ENCODE results near the gene DYNC2LI1. TPM values are rescaled to one million over a fixed set of nuclear protein-coding genes. Genes with fewer than 3 reads are reported as not detected.

Gene DYNC2LI1
- total RNA-seq, 2 experiments from 2014 or later = 19.5 to 28.4 TPM

GRCh38 chr2:43839776-43840564 is 66.1 kb downstream of the DYNC2LI1 start:
- H3K9me3 Mint-ChIP-seq (ENCODE audit: low read depth) = no peaks in the 10 kb centered on the region
- H3K27ac Mint-ChIP-seq = no peak overlapping the region
- H3K36me3 Mint-ChIP-seq (ENCODE audit: low read depth) = no peaks in the 10 kb centered on the region
- H3K27me3 Mint-ChIP-seq = no peaks in the 10 kb centered on the region
- intact Hi-C loops (cut with DNase I, micrococcal nuclease) = no loop called here
- DNase-seq = no peak
- ATAC-seq = no peak
- H3K4me1 Mint-ChIP-seq = no peaks in the 10 kb centered on the region
- ChIA-PET CTCF (no interaction called here), POLR2A (no interaction called here)
- no peak overlapping the region for H3K4me3 Mint-ChIP-seq

- Mint-ChIP-seq H3K27me3 (no peaks in the 10 kb centered on the region), H3K9me3 (ENCODE audit: low read depth) (no peaks in the 10 kb centered on the region), H3K4me3 (no peak overlapping the region), H3K4me1 (no peaks in the 10 kb centered on the region), H3K27ac (no peak overlapping the region), H3K36me3 (ENCODE audit: low read depth) (no peaks in the 10 kb centered on the region)
- POLR2A ChIA-PET = no interaction called here
- DNase-seq = no peak
- no peak for ATAC-seq
- intact Hi-C loops (cut with DNase I, micrococcal nuclease) = no loop called here
- CTCF ChIA-PET = no interaction called here
Observed at GRCh38 chr2:43840965-43841364, 67.1 kb downstream of the DYNC2LI1 start.

- no peaks in the 10 kb centered on the region for H3K4me1 Mint-ChIP-seq
Observed at GRCh38 chr2:43841949-43842865, 68.4 kb downstream of the DYNC2LI1 start.

DNA sequence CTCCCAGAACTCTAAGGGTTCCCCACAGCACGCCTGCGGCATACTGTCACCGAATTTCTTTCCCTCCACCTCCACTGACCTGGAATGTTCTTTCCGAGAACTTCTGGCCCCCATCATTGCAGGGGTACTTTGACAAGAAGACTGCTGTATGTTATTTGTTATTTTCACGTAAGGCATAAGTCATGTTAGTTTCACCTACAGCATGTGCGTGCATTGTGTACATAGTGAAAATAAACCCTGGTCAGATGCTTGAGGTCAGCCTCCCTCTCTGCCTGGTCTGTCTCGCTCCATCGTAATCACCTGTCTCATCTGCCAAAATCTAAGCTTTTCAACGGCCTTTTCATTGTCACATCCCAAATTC is 69.0 kb downstream of the DYNC2LI1 start:
- POLR2A ChIA-PET = no interaction called here

More at GRCh38 chr2:43841949-43842865, 68.4 kb downstream of the DYNC2LI1 start:
- H3K4me3 Mint-ChIP-seq = no peak overlapping the region
- no peak overlapping the region for H3K27ac Mint-ChIP-seq
- ATAC-seq = no peak
- intact Hi-C loops (cut with DNase I, micrococcal nuclease) = no loop called here
- H3K36me3 Mint-ChIP-seq (ENCODE audit: low read depth) = no peaks in the 10 kb centered on the region
- ChIA-PET POLR2A (interaction anchor here (0.6 kb wide), 1 partner anchor 54 kb away, joined by 4 read pairs; no protein-coding TSS in a partner anchor), CTCF (no interaction called here)
- H3K27me3 Mint-ChIP-seq = peaks cover 4% of the 10 kb centered on the region
- no peak for DNase-seq
- H3K9me3 Mint-ChIP-seq (ENCODE audit: low read depth) = no peaks in the 10 kb centered on the region

DNA sequence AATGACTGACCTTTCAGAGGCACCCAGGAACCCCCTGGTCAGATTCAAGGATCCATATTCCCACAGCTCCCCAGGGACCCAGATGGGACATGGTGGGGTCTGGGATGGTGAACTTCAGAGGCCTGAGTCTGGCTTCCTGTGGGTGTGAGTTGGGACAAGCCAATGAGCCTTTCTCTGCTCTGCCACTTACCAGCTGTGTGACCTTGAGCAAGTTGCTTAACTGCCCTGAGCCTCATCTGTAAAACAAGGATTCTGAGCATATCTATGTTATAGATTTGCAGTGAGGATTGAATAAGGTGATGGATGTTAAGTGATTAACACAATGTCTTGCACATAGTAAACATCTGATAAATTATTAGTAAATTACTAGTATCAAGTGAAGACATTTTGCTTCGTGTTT is 71.3 kb downstream of the DYNC2LI1 start:
- Mint-ChIP-seq H3K27me3 (peaks cover 9% of the 10 kb centered on the region), H3K4me1 (no peaks in the 10 kb centered on the region), H3K27ac (no peak overlapping the region), H3K36me3 (ENCODE audit: low read depth) (no peaks in the 10 kb centered on the region), H3K9me3 (ENCODE audit: low read depth) (no peaks in the 10 kb centered on the region), H3K4me3 (no peak overlapping the region)
- POLR2A ChIA-PET = no interaction called here
- no peak for DNase-seq
- intact Hi-C loops (cut with DNase I, micrococcal nuclease) = no loop called here
- ATAC-seq = no peak
- CTCF ChIA-PET = interaction anchor here (0.6 kb wide), 1 partner anchor 551 kb away, joined by 4 read pairs; no protein-coding TSS in a partner anchor

More for the DNA sequence above, 69.0 kb downstream of the DYNC2LI1 start:
- ATAC-seq = no peak
- intact Hi-C loops (cut with DNase I, micrococcal nuclease) = no loop called here
- CTCF ChIA-PET = no interaction called here
- H3K4me3 Mint-ChIP-seq = no peak overlapping the region
- H3K36me3 Mint-ChIP-seq (ENCODE audit: low read depth) = no peaks in the 10 kb centered on the region
- no peaks in the 10 kb centered on the region for H3K9me3 Mint-ChIP-seq (ENCODE audit: low read depth)
- H3K27me3 Mint-ChIP-seq = peaks cover 4% of the 10 kb centered on the region
- no peaks in the 10 kb centered on the region for H3K4me1 Mint-ChIP-seq
- DNase-seq = no peak
- no peak overlapping the region for H3K27ac Mint-ChIP-seq

DNA sequence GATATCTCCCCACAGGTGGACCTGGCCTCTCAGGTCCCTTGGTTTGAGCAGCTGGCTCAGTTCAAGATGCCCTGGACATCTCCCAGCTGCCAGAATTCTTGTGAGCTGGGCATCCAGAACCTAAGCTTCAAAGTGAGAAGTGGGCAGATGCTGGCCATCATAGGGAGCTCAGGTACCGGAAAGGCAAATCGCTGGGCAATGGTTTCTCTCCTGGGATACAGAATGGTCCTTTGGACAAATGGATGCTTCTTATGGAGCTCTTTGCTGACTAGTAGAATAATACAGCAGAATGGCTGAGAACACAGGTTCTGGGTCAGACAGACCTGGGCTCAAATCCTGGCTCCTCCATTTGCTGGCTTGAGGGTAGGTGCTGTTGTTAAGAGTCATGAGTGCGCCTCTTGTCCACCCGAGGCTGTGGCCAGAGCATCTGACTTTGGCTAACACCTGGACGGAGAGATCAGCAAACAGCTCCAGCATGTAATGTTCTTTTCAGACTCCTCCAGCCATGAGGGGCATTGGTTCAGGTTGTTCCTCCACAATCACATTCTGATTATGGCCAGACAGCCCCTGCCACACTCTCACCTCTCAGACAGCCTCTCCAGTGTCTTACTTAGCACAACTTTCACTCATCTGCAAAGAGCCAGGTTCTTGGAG is 72.4 kb downstream of the DYNC2LI1 start:
- no peak for DNase-seq

DNA sequence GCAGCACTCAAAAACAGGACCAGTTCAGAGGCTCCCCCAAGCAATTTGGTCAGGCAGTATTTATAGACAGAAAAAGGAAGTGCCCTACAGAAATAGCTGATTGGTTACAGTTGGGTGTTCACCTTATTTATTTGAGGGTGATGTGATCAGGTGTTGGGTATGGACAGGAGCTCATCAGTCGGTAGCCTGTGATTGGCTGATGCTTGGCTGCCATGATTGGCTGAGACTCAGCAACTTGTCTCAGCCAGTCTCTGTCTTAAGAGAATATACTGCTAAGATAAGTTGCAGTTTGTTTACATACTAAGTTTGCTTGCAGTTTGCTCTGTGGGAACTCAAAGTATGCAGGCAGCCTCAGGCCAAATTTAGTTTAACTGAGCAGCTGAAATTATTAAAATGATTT is 74.4 kb downstream of the DYNC2LI1 start:
- DNase-seq = no peak
- Mint-ChIP-seq H3K4me1 (no peaks in the 10 kb centered on the region), H3K4me3 (no peak overlapping the region), H3K27ac (no peak overlapping the region), H3K36me3 (ENCODE audit: low read depth) (no peaks in the 10 kb centered on the region), H3K27me3 (peaks cover 11% of the 10 kb centered on the region), H3K9me3 (ENCODE audit: low read depth) (no peaks in the 10 kb centered on the region)
- POLR2A ChIA-PET = no interaction called here
- ATAC-seq = no peak
- intact Hi-C loops (cut with DNase I, micrococcal nuclease) = no loop called here
- CTCF ChIA-PET = no interaction called here

More for the DNA sequence above, 72.4 kb downstream of the DYNC2LI1 start:
- Mint-ChIP-seq H3K4me3 (no peak overlapping the region), H3K27me3 (peaks cover 11% of the 10 kb centered on the region), H3K4me1 (no peaks in the 10 kb centered on the region), H3K9me3 (ENCODE audit: low read depth) (no peaks in the 10 kb centered on the region), H3K36me3 (ENCODE audit: low read depth) (no peaks in the 10 kb centered on the region), H3K27ac (no peak overlapping the region)
- ChIA-PET CTCF (interaction anchor here (0.9 to 1.1 kb wide), 2 partner anchors 9 to 51 kb away, joined by 3 read pairs; no protein-coding TSS in a partner anchor), POLR2A (interaction anchor here (0.6 kb wide), 1 partner anchor 140 kb away, joined by 3 read pairs; no protein-coding TSS in a partner anchor)
- ATAC-seq = no peak
- intact Hi-C loops (cut with DNase I, micrococcal nuclease) = no loop called here

DNA sequence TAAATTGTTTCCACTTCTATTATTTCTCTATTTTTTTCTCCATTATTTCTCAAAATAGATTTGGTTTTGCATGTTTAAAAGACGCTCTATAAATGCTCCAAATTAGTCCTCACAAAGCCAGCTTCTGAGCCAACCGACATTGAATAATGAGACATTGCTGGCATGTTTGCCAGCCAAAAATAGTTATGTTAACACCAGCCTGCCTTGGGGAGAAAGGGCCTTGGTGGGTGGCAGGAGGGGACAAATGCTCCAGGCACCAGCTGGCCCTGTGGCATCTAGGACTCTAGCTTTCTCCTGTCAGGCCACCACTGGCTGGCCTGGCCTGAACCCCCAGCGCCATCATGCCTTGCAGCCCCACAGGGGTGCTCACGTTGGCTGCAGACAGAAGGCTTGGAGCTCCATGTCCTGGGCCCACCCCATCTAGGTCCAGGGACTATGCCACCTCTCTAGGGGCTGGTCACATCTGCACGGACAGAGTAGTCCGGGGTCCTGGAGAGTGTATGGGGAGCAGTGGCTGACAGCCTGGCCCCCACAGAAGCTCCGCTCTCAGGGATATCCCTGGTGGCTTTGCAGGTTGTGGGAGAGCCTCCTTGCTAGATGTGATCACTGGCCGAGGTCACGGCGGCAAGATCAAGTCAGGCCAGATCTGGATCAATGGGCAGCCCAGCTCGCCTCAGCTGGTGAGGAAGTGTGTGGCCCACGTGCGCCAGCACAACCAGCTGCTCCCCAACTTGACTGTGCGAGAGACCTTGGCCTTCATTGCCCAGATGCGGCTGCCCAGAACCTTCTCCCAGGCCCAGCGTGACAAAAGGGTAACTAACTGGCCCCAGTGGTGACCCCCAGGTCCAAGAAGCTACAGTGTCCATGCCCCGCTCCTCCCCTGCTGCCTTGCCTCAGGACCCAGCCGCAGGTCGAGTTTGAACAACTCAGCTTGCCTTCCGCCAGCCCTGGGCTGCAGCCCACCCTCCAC is 77.5 kb downstream of the DYNC2LI1 start:
- intact Hi-C loops (cut with DNase I, micrococcal nuclease) = no loop called here
- POLR2A ChIA-PET = no interaction called here
- CTCF ChIA-PET = interaction anchor here (0.6 kb wide), 1 partner anchor 1147 kb away, joined by 3 read pairs; no protein-coding TSS in a partner anchor
- Mint-ChIP-seq H3K36me3 (ENCODE audit: low read depth) (no peaks in the 10 kb centered on the region), H3K9me3 (ENCODE audit: low read depth) (no peaks in the 10 kb centered on the region), H3K4me1 (no peaks in the 10 kb centered on the region), H3K27ac (no peak overlapping the region), H3K27me3 (peaks cover 19% of the 10 kb centered on the region), H3K4me3 (no peak overlapping the region)
- no peak for DNase-seq
- ATAC-seq = no peak

GRCh38 chr2:43852196-43852730 is 78.4 kb downstream of the DYNC2LI1 start:
- H3K4me1 Mint-ChIP-seq = no peaks in the 10 kb centered on the region
- ChIA-PET POLR2A (interaction anchor here (0.6 kb wide), 1 partner anchor 77 kb away, joined by 3 read pairs; no protein-coding TSS in a partner anchor), CTCF (interaction anchor here (0.6 kb wide), 1 partner anchor 1148 kb away, joined by 3 read pairs; no protein-coding TSS in a partner anchor)
- no peaks in the 10 kb centered on the region for H3K9me3 Mint-ChIP-seq (ENCODE audit: low read depth)
- peaks cover 20% of the 10 kb centered on the region for H3K27me3 Mint-ChIP-seq
- no peak overlapping the region for H3K27ac Mint-ChIP-seq
- no peak for ATAC-seq
- no peak overlapping the region for H3K4me3 Mint-ChIP-seq
- no peaks in the 10 kb centered on the region for H3K36me3 Mint-ChIP-seq (ENCODE audit: low read depth)
- intact Hi-C loops (cut with DNase I, micrococcal nuclease) = no loop called here
- no peak for DNase-seq
